ENCODE measurements around the gene MLXIP.

Gene MLXIP

GRCh38 chr12:122127839-122128238 lies 49.3 kb downstream of the MLXIP start:
- H3K4me2 ChIP-seq (ENCODE audit: low read length) = no peak overlapping the region
- H3K56ac ChIP-seq (ENCODE audit: low read length) = no peak overlapping the region
- peaks cover 5% of the 10 kb centered on the region for H3K79me2 ChIP-seq (ENCODE audit: control insufficient read depth, insufficient read depth, low read length)
- H3K4ac ChIP-seq (ENCODE audit: low read depth, low read length) = no peak overlapping the region
- H3K27ac ChIP-seq (ENCODE audit: low read depth, low read length) = no peak overlapping the region
- no peak overlapping the region for H2BK5ac ChIP-seq (ENCODE audit: low read length)
- H3K9ac ChIP-seq (ENCODE audit: low read length) = no peak overlapping the region
- H3K18ac ChIP-seq (ENCODE audit: low read length) = no peak overlapping the region
- no peaks in the 10 kb centered on the region for H3K27me3 ChIP-seq (ENCODE audit: insufficient read depth, low read length, poor library complexity)
- H3K23ac ChIP-seq (ENCODE audit: low read length) = no peak overlapping the region
- H3K36me3 ChIP-seq (ENCODE audit: control insufficient read depth, insufficient read depth, low read length) = peaks cover 5% of the 10 kb centered on the region
- H2BK15ac ChIP-seq (replicated peaks; ENCODE audit: low read depth) = no peak overlapping the region
- H2BK120ac ChIP-seq (ENCODE audit: low read depth, low read length) = no peak overlapping the region
- DNase-seq = no peak
- H3K4me3 ChIP-seq (ENCODE audit: low read length) = no peak overlapping the region
- no peak overlapping the region for H4K5ac ChIP-seq (ENCODE audit: low read length)
- WGBS (ENCODE audit: extremely low coverage, insufficient coverage, low lambda C conversion rate) = no CpG with 5 or more reads among the region's 13 CpGs
- no peak overlapping the region for H2AK5ac ChIP-seq (ENCODE audit: low read length)
- H3K79me1 ChIP-seq (ENCODE audit: low read length) = peaks cover 11% of the 10 kb centered on the region
- no peaks in the 10 kb centered on the region for H3K4me1 ChIP-seq (ENCODE audit: control insufficient read depth, low read depth, low read length)
- H4K8ac ChIP-seq (ENCODE audit: low read depth, low read length) = no peak overlapping the region

DNA sequence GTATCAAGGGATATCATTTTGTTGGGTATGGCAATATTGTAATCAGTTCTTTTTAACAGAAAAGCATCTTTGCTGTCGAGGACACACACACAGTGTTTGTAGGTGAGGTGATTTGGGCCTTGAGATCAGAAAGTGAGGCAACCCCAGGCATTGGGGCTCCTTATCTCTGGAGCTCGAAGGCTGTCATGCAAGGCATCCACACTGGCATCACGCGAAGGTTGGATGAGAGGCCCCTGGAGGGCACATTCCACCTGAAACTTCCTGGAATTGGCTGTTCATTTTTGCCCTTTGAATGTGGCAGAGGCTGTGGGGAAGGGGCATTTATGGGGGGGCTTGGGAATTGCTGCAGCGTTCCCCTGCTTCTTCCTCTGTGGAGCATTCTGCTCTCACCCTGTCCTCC lies 49.9 kb downstream of the MLXIP start:
- H4K8ac ChIP-seq (ENCODE audit: low read depth, low read length) = no peak overlapping the region
- H2BK15ac ChIP-seq (replicated peaks; ENCODE audit: low read depth) = no peak overlapping the region
- no peaks in the 10 kb centered on the region for H3K27me3 ChIP-seq (ENCODE audit: insufficient read depth, low read length, poor library complexity)
- H4K5ac ChIP-seq (ENCODE audit: low read length) = no peak overlapping the region
- H3K56ac ChIP-seq (ENCODE audit: low read length) = no peak overlapping the region
- no peak for DNase-seq
- no peak overlapping the region for H2BK5ac ChIP-seq (ENCODE audit: low read length)
- no peak overlapping the region for H3K23ac ChIP-seq (ENCODE audit: low read length)
- no CpG with 5 or more reads among the region's 5 CpGs for WGBS (ENCODE audit: extremely low coverage, insufficient coverage, low lambda C conversion rate)
- H2BK120ac ChIP-seq (ENCODE audit: low read depth, low read length) = no peak overlapping the region
- no peaks in the 10 kb centered on the region for H3K4me1 ChIP-seq (ENCODE audit: control insufficient read depth, low read depth, low read length)
- H3K36me3 ChIP-seq (ENCODE audit: control insufficient read depth, insufficient read depth, low read length) = peaks cover 5% of the 10 kb centered on the region
- peaks cover 5% of the 10 kb centered on the region for H3K79me2 ChIP-seq (ENCODE audit: control insufficient read depth, insufficient read depth, low read length)
- H3K9ac ChIP-seq (ENCODE audit: low read length) = no peak overlapping the region
- H3K27ac ChIP-seq (ENCODE audit: low read depth, low read length) = no peak overlapping the region
- peaks cover 9% of the 10 kb centered on the region for H3K79me1 ChIP-seq (ENCODE audit: low read length)
- no peak overlapping the region for H3K18ac ChIP-seq (ENCODE audit: low read length)
- H3K4ac ChIP-seq (ENCODE audit: low read depth, low read length) = no peak overlapping the region
- H3K4me3 ChIP-seq (ENCODE audit: low read length) = no peak overlapping the region
- no peak overlapping the region for H2AK5ac ChIP-seq (ENCODE audit: low read length)
- no peak overlapping the region for H3K4me2 ChIP-seq (ENCODE audit: low read length)

DNA sequence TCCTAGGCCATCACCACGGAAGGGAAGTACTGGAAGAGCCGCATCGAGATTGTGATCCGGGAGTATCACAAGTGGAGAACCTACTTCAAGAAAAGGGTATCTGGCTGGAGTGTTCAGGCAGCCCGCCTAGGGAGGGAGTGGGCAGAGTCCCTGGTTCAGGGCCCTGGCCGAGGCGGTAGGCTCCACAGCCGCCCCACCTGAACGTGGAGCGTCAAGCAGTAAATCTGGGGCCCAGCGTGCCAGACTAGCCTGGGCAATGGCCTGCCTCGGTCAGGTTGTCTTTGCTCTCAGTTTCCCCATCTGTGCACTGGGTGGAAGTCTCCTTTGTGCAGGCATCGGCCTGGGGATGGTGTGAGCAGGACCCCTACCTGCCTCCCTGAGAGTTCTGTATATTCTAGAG lies 50.6 kb downstream of the MLXIP start:
- H3K36me3 ChIP-seq (ENCODE audit: control insufficient read depth, insufficient read depth, low read length) = peaks cover 5% of the 10 kb centered on the region
- H3K27me3 ChIP-seq (ENCODE audit: insufficient read depth, low read length, poor library complexity) = no peaks in the 10 kb centered on the region
- peaks cover 5% of the 10 kb centered on the region for H3K79me1 ChIP-seq (ENCODE audit: low read length)
- no peaks in the 10 kb centered on the region for H3K4me1 ChIP-seq (ENCODE audit: control insufficient read depth, low read depth, low read length)
- H2BK5ac ChIP-seq (ENCODE audit: low read length) = no peak overlapping the region
- WGBS (ENCODE audit: extremely low coverage, insufficient coverage, low lambda C conversion rate) = no CpG with 5 or more reads among the region's 13 CpGs
- no peak overlapping the region for H3K56ac ChIP-seq (ENCODE audit: low read length)
- no peak overlapping the region for H3K23ac ChIP-seq (ENCODE audit: low read length)
- H2BK120ac ChIP-seq (ENCODE audit: low read depth, low read length) = no peak overlapping the region
- H3K4ac ChIP-seq (ENCODE audit: low read depth, low read length) = no peak overlapping the region
- H3K4me2 ChIP-seq (ENCODE audit: low read length) = no peak overlapping the region
- no peak overlapping the region for H2AK5ac ChIP-seq (ENCODE audit: low read length)
- H3K18ac ChIP-seq (ENCODE audit: low read length) = no peak overlapping the region
- H3K27ac ChIP-seq (ENCODE audit: low read depth, low read length) = no peak overlapping the region
- H4K5ac ChIP-seq (ENCODE audit: low read length) = no peak overlapping the region
- no peak for DNase-seq
- peaks cover 5% of the 10 kb centered on the region for H3K79me2 ChIP-seq (ENCODE audit: control insufficient read depth, insufficient read depth, low read length)
- no peak overlapping the region for H3K9ac ChIP-seq (ENCODE audit: low read length)
- H3K4me3 ChIP-seq (ENCODE audit: low read length) = no peak overlapping the region
- no peak overlapping the region for H2BK15ac ChIP-seq (replicated peaks; ENCODE audit: low read depth)
- H4K8ac ChIP-seq (ENCODE audit: low read depth, low read length) = no peak overlapping the region

DNA sequence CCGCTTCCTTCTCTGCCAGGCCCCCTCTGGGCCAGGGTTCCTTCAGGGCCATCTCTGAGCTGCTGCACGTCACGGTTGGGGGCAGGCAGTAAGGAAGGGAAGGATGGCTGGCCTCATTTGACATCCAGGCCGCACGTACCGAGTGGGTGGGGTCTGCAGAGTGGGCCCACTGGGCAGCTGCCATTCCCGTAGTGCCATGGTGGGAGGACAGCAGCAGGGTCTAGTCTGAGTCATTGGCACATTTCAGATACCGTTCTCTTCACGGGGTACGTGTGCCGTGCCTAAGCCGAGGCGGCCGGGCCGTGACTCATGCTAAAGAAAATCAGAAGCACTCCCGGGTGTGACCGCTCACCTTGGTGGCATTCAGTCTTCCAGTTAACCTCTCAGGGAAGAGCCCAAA lies 51.6 kb downstream of the MLXIP start:
- no peak overlapping the region for H2BK120ac ChIP-seq (ENCODE audit: low read depth, low read length)
- H3K79me2 ChIP-seq (ENCODE audit: control insufficient read depth, insufficient read depth, low read length) = peaks cover 5% of the 10 kb centered on the region
- no peak overlapping the region for H3K4ac ChIP-seq (ENCODE audit: low read depth, low read length)
- H3K4me3 ChIP-seq (ENCODE audit: low read length) = no peak overlapping the region
- no peak overlapping the region for H2AK5ac ChIP-seq (ENCODE audit: low read length)
- H4K5ac ChIP-seq (ENCODE audit: low read length) = no peak overlapping the region
- H3K23ac ChIP-seq (ENCODE audit: low read length) = no peak overlapping the region
- no peak overlapping the region for H3K56ac ChIP-seq (ENCODE audit: low read length)
- no peak for DNase-seq
- no CpG with 5 or more reads among the region's 17 CpGs for whole genome bisulfite sequencing (ENCODE audit: extremely low coverage, insufficient coverage, low lambda C conversion rate)
- H3K4me1 ChIP-seq (ENCODE audit: control insufficient read depth, low read depth, low read length) = no peaks in the 10 kb centered on the region
- H3K9ac ChIP-seq (ENCODE audit: low read length) = no peak overlapping the region
- no peak overlapping the region for H2BK5ac ChIP-seq (ENCODE audit: low read length)
- no peak overlapping the region for H3K4me2 ChIP-seq (ENCODE audit: low read length)
- no peak overlapping the region for H4K8ac ChIP-seq (ENCODE audit: low read depth, low read length)
- peaks cover 5% of the 10 kb centered on the region for H3K36me3 ChIP-seq (ENCODE audit: control insufficient read depth, insufficient read depth, low read length)
- H3K27me3 ChIP-seq (ENCODE audit: insufficient read depth, low read length, poor library complexity) = no peaks in the 10 kb centered on the region
- peaks cover 5% of the 10 kb centered on the region for H3K79me1 ChIP-seq (ENCODE audit: low read length)
- H3K27ac ChIP-seq (ENCODE audit: low read depth, low read length) = no peak overlapping the region
- H2BK15ac ChIP-seq (replicated peaks; ENCODE audit: low read depth) = no peak overlapping the region
- no peak overlapping the region for H3K18ac ChIP-seq (ENCODE audit: low read length)

DNA sequence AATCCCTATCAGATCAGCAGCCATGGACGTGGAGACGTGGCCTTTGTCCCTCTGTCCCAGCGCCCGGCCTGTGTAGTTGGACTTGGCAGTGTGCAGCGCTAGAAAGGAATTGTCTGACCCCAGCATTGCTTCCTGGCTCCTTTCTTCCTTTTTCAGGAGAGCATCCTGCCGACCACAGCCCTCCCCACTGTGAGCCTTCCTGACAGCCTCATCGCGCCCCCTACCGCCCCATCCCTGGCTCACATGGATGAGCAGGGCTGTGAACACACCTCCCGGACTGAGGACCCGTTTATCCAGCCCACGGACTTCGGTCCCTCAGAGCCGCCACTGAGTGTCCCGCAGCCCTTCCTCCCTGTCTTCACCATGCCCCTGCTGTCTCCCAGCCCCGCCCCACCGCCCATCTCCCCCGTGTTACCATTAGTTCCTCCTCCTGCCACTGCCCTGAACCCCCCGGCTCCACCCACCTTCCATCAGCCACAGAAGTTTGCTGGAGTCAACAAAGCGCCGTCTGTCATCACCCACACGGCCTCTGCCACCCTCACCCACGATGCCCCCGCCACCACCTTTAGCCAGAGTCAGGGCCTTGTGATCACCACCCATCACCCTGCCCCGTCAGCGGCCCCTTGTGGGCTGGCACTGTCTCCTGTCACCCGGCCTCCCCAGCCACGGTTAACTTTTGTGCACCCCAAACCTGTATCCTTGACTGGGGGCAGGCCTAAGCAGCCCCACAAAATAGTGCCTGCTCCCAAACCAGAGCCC lies 54.8 kb downstream of the MLXIP start:
- no peaks in the 10 kb centered on the region for H3K79me1 ChIP-seq (ENCODE audit: low read length)
- no peak overlapping the region for H3K18ac ChIP-seq (ENCODE audit: low read length)
- H3K36me3 ChIP-seq (ENCODE audit: control insufficient read depth, insufficient read depth, low read length) = peaks cover 5% of the 10 kb centered on the region
- H3K4me1 ChIP-seq (ENCODE audit: control insufficient read depth, low read depth, low read length) = no peaks in the 10 kb centered on the region
- H3K23ac ChIP-seq (ENCODE audit: low read length) = no peak overlapping the region
- H3K4me3 ChIP-seq (ENCODE audit: low read length) = no peak overlapping the region
- no peak overlapping the region for H2BK5ac ChIP-seq (ENCODE audit: low read length)
- no peak overlapping the region for H3K4ac ChIP-seq (ENCODE audit: low read depth, low read length)
- H3K4me2 ChIP-seq (ENCODE audit: low read length) = no peak overlapping the region
- no peak overlapping the region for H2BK15ac ChIP-seq (replicated peaks; ENCODE audit: low read depth)
- H3K56ac ChIP-seq (ENCODE audit: low read length) = no peak overlapping the region
- no peaks in the 10 kb centered on the region for H3K27me3 ChIP-seq (ENCODE audit: insufficient read depth, low read length, poor library complexity)
- no peak overlapping the region for H4K5ac ChIP-seq (ENCODE audit: low read length)
- H3K27ac ChIP-seq (ENCODE audit: low read depth, low read length) = no peak overlapping the region
- no CpG with 5 or more reads among the region's 28 CpGs for WGBS (ENCODE audit: extremely low coverage, insufficient coverage, low lambda C conversion rate)
- H3K9ac ChIP-seq (ENCODE audit: low read length) = no peak overlapping the region
- H2AK5ac ChIP-seq (ENCODE audit: low read length) = no peak overlapping the region
- no peak overlapping the region for H2BK120ac ChIP-seq (ENCODE audit: low read depth, low read length)
- no peaks in the 10 kb centered on the region for H3K79me2 ChIP-seq (ENCODE audit: control insufficient read depth, insufficient read depth, low read length)
- peak; percentile 35 for DNase-seq
- no peak overlapping the region for H4K8ac ChIP-seq (ENCODE audit: low read depth, low read length)

All from mesendoderm (in vitro differentiated cells).